H1 (cell line): ENCODE results near the gene S100A12. TPM values are rescaled to one million over a fixed set of nuclear protein-coding genes. Genes with fewer than 3 reads are reported as not detected.

Experiments used
- CTCF ChIA-PET: fragments of 300-600 bp; sonication (Branson Sonifier 250); formaldehyde crosslinking; loops from one replicate; lab custom pipeline; 2021; ENCODE audit not compliant: partially characterized antibody; lab: Charles Lee
- POLR2A ChIA-PET: fragments of 300-600 bp; sonication (Branson Sonifier 250); formaldehyde crosslinking; loops from one replicate; lab custom pipeline; 2021; ENCODE audit warnings: inconsistent platforms; ENCODE audit not compliant: partially characterized antibody; lab: Charles Lee
- DNase-seq, 2 experiments: peaks; one replicate each; pipeline versions ENCODE4 v3.0.0 to v3.0.0-alpha.2; 2010 to 2022; ENCODE audit warnings: low spot score in 2 of 2, low read depth in 1 of 2, mixed read lengths in 1 of 2
- FAIRE-seq: peaks from 2 replicates; lab custom pipeline; 2011; peaks lifted over from hg19 to GRCh38; lab: Jason Lieb, UNC
- H2AFZ ChIP-seq: 2 replicates; pipeline ENCODE4 v1.8.1; 2012; ENCODE audit warnings: low read length, inconsistent platforms
- H2AK5ac ChIP-seq: 2 replicates; pipeline ENCODE4 v1.6.1; 2013; ENCODE audit warnings: low read depth, low read length
- H2BK120ac ChIP-seq: replicated peaks from 2 replicates; pipeline ENCODE3; 2013; ENCODE audit warnings: low read depth, low read length, inconsistent platforms
- H2BK12ac ChIP-seq: 2 replicates; pipeline ENCODE4 v1.6.1; 2013; ENCODE audit warnings: low read depth, low read length
- H2BK15ac ChIP-seq: 2 replicates; pipeline ENCODE4 v1.6.1; 2013; ENCODE audit warnings: low read length
- H2BK20ac ChIP-seq: 2 replicates; pipeline ENCODE4 v1.6.1; 2013; ENCODE audit warnings: low read length
- H2BK5ac ChIP-seq: 2 replicates; pipeline ENCODE4 v1.6.1; 2013; ENCODE audit warnings: low read depth, low read length
- H3K14ac ChIP-seq: 2 replicates; pipeline ENCODE4 v1.6.1; 2013; ENCODE audit warnings: inconsistent platforms; ENCODE audit not compliant: insufficient read length
- H3K18ac ChIP-seq: 2 replicates; pipeline ENCODE4 v1.6.1; 2013; ENCODE audit warnings: low read length; ENCODE audit errors: extremely low read depth
- H3K23ac ChIP-seq: 2 replicates; pipeline ENCODE4 v1.6.1; 2013; ENCODE audit warnings: inconsistent platforms; ENCODE audit not compliant: insufficient read length
- H3K23me2 ChIP-seq: 2 replicates; pipeline ENCODE4 v1.6.1; 2013; ENCODE audit warnings: low read depth, low read length
- H3K27ac ChIP-seq: 2 replicates; pipeline ENCODE4 v1.6.1; 2011; ENCODE audit warnings: low read depth, low read length, inconsistent platforms
- H3K27me3 ChIP-seq, 4 experiments: replicated peaks in 1 of 4; 1 replicate in 1 of 4; 2 replicates in 3 of 4; pipeline versions ENCODE4 v1.6.1 to v1.8.1; 2011 to 2013; ENCODE audit warnings: low read length in 3 of 4, mild to moderate bottlenecking in 3 of 4, inconsistent platforms in 2 of 4, mixed read lengths in 2 of 4, moderate library complexity in 1 of 4; ENCODE audit not compliant: control insufficient read depth in 3 of 4, insufficient read depth in 3 of 4; ENCODE audit errors: extremely low read depth in 1 of 4
- H3K36me3 ChIP-seq, 4 experiments: 2 replicates each; pipeline versions ENCODE4 v1.6.1 to v1.8.1; 2011 to 2013; ENCODE audit warnings: mild to moderate bottlenecking in 4 of 4, low read length in 3 of 4, moderate library complexity in 2 of 4, control low read depth in 1 of 4, inconsistent platforms in 1 of 4; ENCODE audit not compliant: insufficient read depth in 4 of 4, control insufficient read depth in 2 of 4
- H3K4ac ChIP-seq: replicated peaks from 2 replicates; pipeline ENCODE3; 2013; ENCODE audit warnings: low read length, low read depth, mixed read lengths, inconsistent platforms; ENCODE audit not compliant: insufficient read length
- H3K4me1 ChIP-seq, 4 experiments: replicated peaks in 1 of 4; 1 replicate in 1 of 4; 2 replicates in 3 of 4; pipeline versions ENCODE4 v1.6.1 to v1.8.1; 2011 to 2013; ENCODE audit warnings: low read length in 3 of 4, inconsistent platforms in 2 of 4, mixed read lengths in 1 of 4; ENCODE audit not compliant: insufficient read depth in 4 of 4, control insufficient read depth in 3 of 4
- H3K4me2 ChIP-seq, 2 experiments: 2 replicates each; pipeline versions ENCODE4 v1.6.1 to v1.8.1; 2011 to 2013; ENCODE audit warnings: low read depth in 2 of 2, low read length in 2 of 2, control low read depth in 1 of 2, inconsistent platforms in 1 of 2, mild to moderate bottlenecking in 1 of 2; ENCODE audit not compliant: insufficient read depth in 1 of 2
- H3K4me3 ChIP-seq, 4 experiments: fragments of 200-600, 300-600 bp in 1 of 4; sonication (generic), shearing (Covaris generic), sonication (Bioruptor Twin) in 1 of 4; 2 replicates each; pipeline versions ENCODE4 v1.5.1 to v1.8.1; 2011 to 2016; ENCODE audit warnings: low read length in 4 of 4, low read depth in 3 of 4, control low read depth in 2 of 4, inconsistent platforms in 2 of 4, mild to moderate bottlenecking in 2 of 4, mixed read lengths in 1 of 4, moderate library complexity in 1 of 4; ENCODE audit not compliant: insufficient read depth in 2 of 4; ENCODE audit errors: extremely low read depth in 1 of 4
- H3K56ac ChIP-seq: replicated peaks from 2 replicates; pipeline ENCODE3; 2013; ENCODE audit warnings: low read depth, mild to moderate bottlenecking, mixed read lengths, low read length, inconsistent platforms; ENCODE audit not compliant: insufficient read length
- H3K79me1 ChIP-seq: 2 replicates; pipeline ENCODE4 v1.6.1; 2013; ENCODE audit warnings: low read depth, low read length, control low read depth
- H3K79me2 ChIP-seq, 2 experiments: 2 replicates each; pipeline versions ENCODE4 v1.6.1 to v1.8.1; 2012 to 2013; ENCODE audit warnings: low read length in 2 of 2, mild to moderate bottlenecking in 2 of 2, inconsistent platforms in 1 of 2; ENCODE audit not compliant: insufficient read depth in 2 of 2, control insufficient read depth in 1 of 2
- H3K9ac ChIP-seq, 4 experiments: replicated peaks in 1 of 4; 1 replicate in 1 of 4; 2 replicates in 3 of 4; pipeline versions ENCODE4 v1.6.1 to v1.8.1; 2011 to 2013; ENCODE audit warnings: low read depth in 3 of 4, low read length in 3 of 4, control low read depth in 2 of 4, mild to moderate bottlenecking in 2 of 4, moderate library complexity in 2 of 4, inconsistent platforms in 1 of 4; ENCODE audit errors: extremely low read depth in 1 of 4
- H3K9me3 ChIP-seq, 2 experiments: 2 replicates each; pipeline versions ENCODE4 v1.6.1 to v1.8.1; 2012 to 2013; ENCODE audit warnings: mild to moderate bottlenecking in 2 of 2, moderate library complexity in 2 of 2, control low read depth in 1 of 2, inconsistent platforms in 1 of 2, low read depth in 1 of 2, low read length in 1 of 2, mixed read lengths in 1 of 2; ENCODE audit not compliant: insufficient read depth in 2 of 2
- H4K20me1 ChIP-seq, 2 experiments: replicated peaks in 1 of 2; 2 replicates each; pipeline versions ENCODE3 to v1.8.1; 2011 to 2013; ENCODE audit warnings: inconsistent platforms in 2 of 2, low read length in 2 of 2, mild to moderate bottlenecking in 1 of 2; ENCODE audit not compliant: insufficient read depth in 2 of 2, control insufficient read depth in 1 of 2
- H4K5ac ChIP-seq: 2 replicates; pipeline ENCODE4 v1.6.1; 2013; ENCODE audit warnings: low read length, low read depth, mixed read lengths, inconsistent platforms; ENCODE audit not compliant: insufficient read length
- H4K8ac ChIP-seq: 2 replicates; pipeline ENCODE4 v1.8.0; 2013; ENCODE audit warnings: mild to moderate bottlenecking, moderate library complexity, low read length, inconsistent platforms; ENCODE audit not compliant: insufficient read depth; ENCODE audit errors: extremely low read depth
- H4K91ac ChIP-seq: replicated peaks from 2 replicates; pipeline ENCODE3; 2013; ENCODE audit warnings: low read length, mixed read lengths, inconsistent platforms; ENCODE audit not compliant: insufficient read length
- CTCF ChIP-seq, 3 experiments: IDR thresholded peaks; 1 replicate in 2 of 3; 2 replicates in 1 of 3; pipeline versions ENCODE4 v1.5.1 to v1.6.1; 2011; ENCODE audit warnings: low read length in 3 of 3, mild to moderate bottlenecking in 3 of 3, inconsistent platforms in 2 of 3, low read depth in 1 of 3, moderate library complexity in 1 of 3; ENCODE audit not compliant: insufficient read depth in 1 of 3; ENCODE audit errors: control extremely low read depth in 1 of 3
- EGR1 ChIP-seq: IDR thresholded peaks from 2 replicates; pipeline ENCODE4 v1.6.1; 2011; ENCODE audit warnings: low read depth, low read length, borderline replicate concordance
- EZH2 ChIP-seq: fragments of 200-600 bp; sonication (generic); IDR thresholded peaks from 2 replicates; pipeline ENCODE4 v1.7.1; 2012; ENCODE audit warnings: low read depth, mild to moderate bottlenecking, moderate library complexity, low read length, inconsistent platforms; ENCODE audit not compliant: severe bottlenecking
- GTF2F1 ChIP-seq: IDR thresholded peaks from 2 replicates; pipeline ENCODE4 v1.6.1; 2012; ENCODE audit warnings: low read depth, low read length, improper control_type of control experiment, borderline replicate concordance
- KDM5A ChIP-seq: fragments of 200-600 bp; IDR thresholded peaks from 2 replicates; pipeline ENCODE4 v1.7.1; 2012; ENCODE audit warnings: mild to moderate bottlenecking, low read length, inconsistent platforms, mixed read lengths
- RXRA ChIP-seq: IDR thresholded peaks from 2 replicates; pipeline ENCODE4 v1.6.1; 2011; ENCODE audit warnings: low read depth, mild to moderate bottlenecking, low read length, moderate library complexity; ENCODE audit not compliant: insufficient read depth
- TCF12 ChIP-seq: IDR thresholded peaks from 2 replicates; pipeline ENCODE4 v1.6.1; 2011; ENCODE audit warnings: low read depth, mild to moderate bottlenecking, low read length
- TEAD4 ChIP-seq: IDR thresholded peaks from 2 replicates; pipeline ENCODE4 v1.6.1; 2012; ENCODE audit warnings: low read depth, low read length, inconsistent platforms, mixed read lengths
- USF2 ChIP-seq: IDR thresholded peaks from 2 replicates; pipeline ENCODE4 v1.6.1; 2011; ENCODE audit warnings: low read length, improper control_type of control experiment
- WGBS, 2 experiments: shearing (Covaris generic) in 1 of 2; methylation state at CpG; one replicate each; pipeline versions ENCODE4 v1.1.6 to v1.1.7; 2013 to 2015; ENCODE audit warnings: low lambda C conversion rate in 2 of 2, mixed read lengths in 2 of 2, inconsistent platforms in 1 of 2, low coverage in 1 of 2, missing lambda C conversion rate in 1 of 2; ENCODE audit not compliant: insufficient replicate concordance in 2 of 2, insufficient coverage in 1 of 2, insufficient read length in 1 of 2; ENCODE audit errors: extremely low coverage in 1 of 2, missing lambda C conversion rate in 1 of 2; 5-methylcytosine and 5-hydroxymethylcytosine counted together
- polyA plus RNA-seq, 7 experiments: library from polyadenylated mRNA; depleted of rRNA in 3 of 7; stranded (reverse) in 5 of 7; unstranded in 2 of 7; fragments of >200 nt in 5 of 7; fragments of 200-250 nt in 2 of 7; gene quantifications; 1 replicate in 5 of 7; 2 replicates in 1 of 7; 4 replicates in 1 of 7; pipeline versions ENCODE4 v1.2.1 to v1.2.3, GENCODE V29; 2011 to 2013; ENCODE audit warnings: missing spikeins in 2 of 7, mixed read lengths in 2 of 7
- total RNA-seq: library from RNA; stranded (reverse); fragmentation: NEBNext Ultra II Directional; extraction: Animal tissue kit (Norgen Biotek cat#: 25700); gene quantifications from 2 replicates; pipeline ENCODE4 v1.2.1, GENCODE V29; 2021

Gene S100A12
- total and polyA plus RNA-seq, 2 of the 8 experiments (the other 6 are each of a cell fraction or from before 2014, with no cell fraction given): not detected

- H3K4me2 ChIP-seq: no peak overlapping the region
- H3K18ac ChIP-seq: no peak overlapping the region
- ChIA-PET CTCF (interaction anchor here (0.9 to 1.4 kb wide), 3 partner anchors 13 to 49 kb away, joined by 3 to 4 read pairs (median 3); no protein-coding TSS in a partner anchor), POLR2A (no interaction called here)
- H2AK5ac ChIP-seq: no peak overlapping the region
- no peak overlapping the region for H2BK5ac ChIP-seq
- H2BK120ac ChIP-seq: no peak overlapping the region
- WGBS, 2 experiments: 79% methylated on average over 12 of the region's 12 CpGs; no CpG with 5 or more reads in 1 of the 2 experiments
- H2BK15ac ChIP-seq: no peak overlapping the region
- DNase-seq (no peak), FAIRE-seq (no peak)
- no peak overlapping the region for H2BK20ac ChIP-seq
- H3K9ac ChIP-seq: no peak overlapping the region
- no peak overlapping the region for H2AFZ ChIP-seq
- no peak overlapping the region for H4K91ac ChIP-seq
- no peaks in the 10 kb centered on the region; the same call in 1 of the 2 replicates for H3K23me2 ChIP-seq
- H4K8ac ChIP-seq: no peak overlapping the region
- no peak overlapping the region for H3K56ac ChIP-seq
- H3K27ac ChIP-seq: no peak overlapping the region
- H3K4me3 ChIP-seq: no peak overlapping the region
- H3K27me3 ChIP-seq: no peaks in the 10 kb centered on the region
- no peaks in the 10 kb centered on the region for H3K36me3 ChIP-seq
- no peaks in the 10 kb centered on the region for H3K4me1 ChIP-seq
- no peak overlapping the region for H4K5ac ChIP-seq
- H3K4ac ChIP-seq: no peak overlapping the region
- no peaks in the 10 kb centered on the region for H3K79me2 ChIP-seq
- H2BK12ac ChIP-seq: no peak overlapping the region
- H3K79me1 ChIP-seq: no peaks in the 10 kb centered on the region
- H3K23ac ChIP-seq: no peak overlapping the region
- no peaks in the 10 kb centered on the region for H4K20me1 ChIP-seq
- no peaks in the 10 kb centered on the region; a peak in 1 of 4 replicates for H3K9me3 ChIP-seq
- no peak overlapping the region for H3K14ac ChIP-seq
- no peak for TF ChIP-seq EZH2
- TF ChIP-seq TCF12: no peak
- no peak for TF ChIP-seq CTCF (IDR thresholded peaks at IDR 0.05; ENCODE audit: control extremely low read depth in 1 of 3, insufficient read depth in 1 of 3, low read depth in 1 of 3, low read length in 3 of 3)
- no peak for TF ChIP-seq EGR1
- TF ChIP-seq KDM5A: no peak
- no peak for TF ChIP-seq GTF2F1
- no peak for TF ChIP-seq USF2
- no peak for TF ChIP-seq TEAD4
- TF ChIP-seq RXRA: no peak
Observed at GRCh38 chr1:153417136-153417888, 41.9 kb upstream of the S100A12 start.
